K562 (cell line): ENCODE results near the gene NRCAM. TPM values are rescaled to one million over a fixed set of nuclear protein-coding genes. Genes with fewer than 3 reads are reported as not detected.

Source experiments
- BDP1 ChIP-seq: IDR thresholded peaks from 3 replicates; pipeline ENCODE4 v1.6.1; 2011; ENCODE audit not compliant: insufficient read length, insufficient read depth
- ELF2 ChIP-seq: fragments of 250-450 bp; sonication (Bioruptor Pico); IDR thresholded peaks from 2 replicates; pipeline ENCODE4 v1.5.0; 2021; ENCODE audit warnings: mild to moderate bottlenecking
- ELK1 ChIP-seq: sonication (generic); formaldehyde crosslinking; IDR thresholded peaks from 2 replicates; pipeline ENCODE4 v1.8.1; 2022; ENCODE audit warnings: missing genetic modification reagents
- LCOR ChIP-seq: sonication (generic); formaldehyde crosslinking; IDR thresholded peaks from 2 replicates; pipeline ENCODE4 v1.8.0; 2022; ENCODE audit warnings: mild to moderate bottlenecking, missing genetic modification reagents
- NCOA4 ChIP-seq: fragments of 450-650 bp; IDR thresholded peaks from 2 replicates; pipeline ENCODE4 v1.6.1; 2018; ENCODE audit warnings: mild to moderate bottlenecking; ENCODE audit not compliant: partially characterized antibody
- PKNOX1 ChIP-seq: fragments of 450-650 bp; IDR thresholded peaks from 2 replicates; pipeline ENCODE4 v1.6.1; 2016
- SMARCA4 ChIP-seq: fragments of 450-650 bp; IDR thresholded peaks from 2 replicates; pipeline ENCODE4 v1.6.1; 2016
- SOX6 ChIP-seq: fragments of 450-650 bp; IDR thresholded peaks from 2 replicates; pipeline ENCODE4 v1.6.1; 2014; ENCODE audit warnings: mild to moderate bottlenecking
- SRSF3 ChIP-seq: fragments of 200-400 bp; formaldehyde crosslinking; IDR thresholded peaks from 2 replicates; pipeline ENCODE4 v1.6.1; 2016; ENCODE audit warnings: mild to moderate bottlenecking, low read length, moderate library complexity; ENCODE audit not compliant: insufficient read depth
- U2AF1 ChIP-seq: fragments of 200-400 bp; formaldehyde crosslinking; optimal IDR thresholded peaks from 2 replicates; pipeline ENCODE3; 2017; ENCODE audit warnings: mild to moderate bottlenecking, low read depth, low read length, moderate library complexity
- ZBTB26 ChIP-seq: fragments of 450-650 bp; formaldehyde crosslinking; IDR thresholded peaks from 2 replicates; pipeline ENCODE4 v1.4.0; 2022; ENCODE audit warnings: missing genetic modification characterization
- ZBTB7A ChIP-seq: IDR thresholded peaks from 2 replicates; pipeline ENCODE4 v1.6.1; 2011; ENCODE audit warnings: low read depth, mild to moderate bottlenecking, low read length, moderate library complexity, borderline replicate concordance; ENCODE audit not compliant: control insufficient read depth
- ZFP36 ChIP-seq: fragments of 150-350 bp; IDR thresholded peaks from 2 replicates; pipeline ENCODE4 v1.6.1; 2018; ENCODE audit warnings: low read length, low read depth; ENCODE audit not compliant: partially characterized antibody
- ZFX ChIP-seq: sonication (generic); formaldehyde crosslinking; IDR thresholded peaks from 2 replicates; pipeline ENCODE4 v1.8.0; 2022; ENCODE audit warnings: mild to moderate bottlenecking, missing genetic modification reagents, moderate library complexity
- ZKSCAN1 ChIP-seq: fragments of 150-350 bp; IDR thresholded peaks from 2 replicates; pipeline ENCODE4 v1.6.1; 2016; ENCODE audit warnings: low read depth, low read length
- ZNF121 ChIP-seq: sonication (generic); formaldehyde crosslinking; conservative IDR thresholded peaks from 2 replicates; pipeline ENCODE4 v1.8.0; 2022; ENCODE audit warnings: missing genetic modification reagents
- ZNF76 ChIP-seq: fragments of 250-450 bp; sonication (Bioruptor Pico); IDR thresholded peaks from 2 replicates; pipeline ENCODE4 v1.4.0; 2020; ENCODE audit warnings: mild to moderate bottlenecking, moderate library complexity, borderline replicate concordance
- polyA plus RNA-seq, 8 experiments: library from polyadenylated mRNA; depleted of rRNA in 4 of 8; stranded (reverse) in 5 of 8; unstranded in 3 of 8; fragments of >200 nt; fragmentation: Nextera tagmentation in 2 of 8; fragmentation: Illumina TruSeq in 1 of 8; extraction: Ambion mirVana in 2 of 8; extraction: Trizol in 1 of 8; gene quantifications; 2 replicates each; pipeline versions ENCODE4 v1.2.1 to v1.2.3, GENCODE V29; 2011 to 2014; ENCODE audit warnings: inconsistent platforms in 1 of 8, missing spikeins in 1 of 8
- total RNA-seq, 7 experiments: library from RNA; depleted of rRNA in 6 of 7; stranded (reverse); fragments of >200 nt in 6 of 7; fragmentation: Illumina TruSeq in 2 of 7; extraction: Trizol in 2 of 7; gene quantifications; 2 replicates each; pipeline versions ENCODE4 v1.2.1 to v1.2.3, GENCODE V29; 2011 to 2021; ENCODE audit warnings: low replicate concordance in 1 of 7
- TF ChIP-seq, protein P1 (sequence below): fragments of 250-450 bp; sonication (Bioruptor Pico); IDR thresholded peaks from 2 replicates; pipeline ENCODE4 v1.8.0; 2021; ENCODE audit warnings: moderate library complexity, mild to moderate bottlenecking, inconsistent platforms
- TF ChIP-seq, protein P2 (sequence below): fragments of 250-450 bp; sonication (Bioruptor Pico); IDR thresholded peaks from 2 replicates; pipeline ENCODE4 v1.5.0; 2021; ENCODE audit warnings: mild to moderate bottlenecking, borderline replicate concordance

The NRCAM gene
- total and polyA plus RNA-seq, 9 of the 15 experiments (the other 6 are each of a cell fraction or from before 2014, with no cell fraction given): 0.03 to 0.54 (median 0.12) TPM; not detected in 1

DNA sequence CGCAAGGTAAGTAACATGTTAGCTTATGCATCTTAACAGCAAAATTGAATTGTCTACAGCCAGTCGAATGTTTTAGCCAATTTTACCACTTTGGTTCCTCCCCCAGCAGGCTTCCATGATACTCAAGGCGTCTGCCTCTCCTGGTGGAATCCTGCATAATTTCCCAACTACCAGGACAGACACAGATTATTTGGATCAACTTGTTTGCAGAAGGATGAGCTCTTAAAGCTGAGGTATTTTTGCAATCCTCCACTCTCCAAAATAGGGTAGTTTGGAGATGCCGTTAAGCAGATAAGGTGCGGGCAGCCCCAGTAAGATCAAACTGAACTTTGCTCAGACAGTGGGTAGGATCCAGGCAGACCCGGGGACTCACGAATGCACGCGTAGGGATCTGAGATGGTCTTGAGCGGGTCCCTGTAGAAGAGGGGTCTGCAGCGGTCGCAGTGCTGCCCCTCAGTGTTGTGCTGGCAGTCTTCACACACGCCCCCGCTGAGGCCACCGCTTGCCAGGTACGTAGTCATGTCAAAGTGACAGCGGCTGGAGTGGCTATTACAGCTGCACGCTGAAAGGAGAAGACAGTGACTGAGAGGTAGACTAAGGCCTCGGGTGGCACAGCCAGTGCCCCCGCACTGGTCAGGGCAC lies 353.4 kb downstream of the NRCAM start (continued):
- TF ChIP-seq U2AF1 (no peak), BDP1 (no peak), ZNF76 (no peak), ZFX (CRISPR knock-in tag) (no peak), ZFP36 (peak; percentile 20), LCOR (0 out of 2 replicates have a peak, but pooled peaks have one; percentile 46), ZBTB7A (peak; percentile 70; the same call in 1 of the 2 replicates), ZKSCAN1 (no peak), SRSF3 (no peak), ELK1 (no peak), SMARCA4 (no peak), SOX6 (no peak), NCOA4 (no peak), ZNF121 (CRISPR knock-in tag) (no peak), ZBTB26 (no peak), ELF2 (CRISPR knock-in tag) (no peak), PKNOX1 (peak; percentile 69)
- TF ChIP-seq, protein P1, sequence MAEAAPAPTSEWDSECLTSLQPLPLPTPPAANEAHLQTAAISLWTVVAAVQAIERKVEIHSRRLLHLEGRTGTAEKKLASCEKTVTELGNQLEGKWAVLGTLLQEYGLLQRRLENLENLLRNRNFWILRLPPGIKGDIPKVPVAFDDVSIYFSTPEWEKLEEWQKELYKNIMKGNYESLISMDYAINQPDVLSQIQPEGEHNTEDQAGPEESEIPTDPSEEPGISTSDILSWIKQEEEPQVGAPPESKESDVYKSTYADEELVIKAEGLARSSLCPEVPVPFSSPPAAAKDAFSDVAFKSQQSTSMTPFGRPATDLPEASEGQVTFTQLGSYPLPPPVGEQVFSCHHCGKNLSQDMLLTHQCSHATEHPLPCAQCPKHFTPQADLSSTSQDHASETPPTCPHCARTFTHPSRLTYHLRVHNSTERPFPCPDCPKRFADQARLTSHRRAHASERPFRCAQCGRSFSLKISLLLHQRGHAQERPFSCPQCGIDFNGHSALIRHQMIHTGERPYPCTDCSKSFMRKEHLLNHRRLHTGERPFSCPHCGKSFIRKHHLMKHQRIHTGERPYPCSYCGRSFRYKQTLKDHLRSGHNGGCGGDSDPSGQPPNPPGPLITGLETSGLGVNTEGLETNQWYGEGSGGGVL (CRISPR knock-in tag): no peak
- TF ChIP-seq, protein P2, sequence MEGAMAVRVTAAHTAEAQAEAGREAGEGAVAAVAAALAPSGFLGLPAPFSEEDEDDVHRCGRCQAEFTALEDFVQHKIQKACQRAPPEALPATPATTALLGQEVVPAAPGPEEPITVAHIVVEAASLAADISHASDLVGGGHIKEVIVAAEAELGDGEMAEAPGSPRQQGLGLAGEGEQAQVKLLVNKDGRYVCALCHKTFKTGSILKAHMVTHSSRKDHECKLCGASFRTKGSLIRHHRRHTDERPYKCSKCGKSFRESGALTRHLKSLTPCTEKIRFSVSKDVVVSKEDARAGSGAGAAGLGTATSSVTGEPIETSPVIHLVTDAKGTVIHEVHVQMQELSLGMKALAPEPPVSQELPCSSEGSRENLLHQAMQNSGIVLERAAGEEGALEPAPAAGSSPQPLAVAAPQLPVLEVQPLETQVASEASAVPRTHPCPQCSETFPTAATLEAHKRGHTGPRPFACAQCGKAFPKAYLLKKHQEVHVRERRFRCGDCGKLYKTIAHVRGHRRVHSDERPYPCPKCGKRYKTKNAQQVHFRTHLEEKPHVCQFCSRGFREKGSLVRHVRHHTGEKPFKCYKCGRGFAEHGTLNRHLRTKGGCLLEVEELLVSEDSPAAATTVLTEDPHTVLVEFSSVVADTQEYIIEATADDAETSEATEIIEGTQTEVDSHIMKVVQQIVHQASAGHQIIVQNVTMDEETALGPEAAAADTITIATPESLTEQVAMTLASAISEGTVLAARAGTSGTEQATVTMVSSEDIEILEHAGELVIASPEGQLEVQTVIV: no peak
